ENCODE data around the gene WARS2. TPM values are rescaled to one million over a fixed set of nuclear protein-coding genes. Genes with fewer than 3 reads are reported as not detected.

WARS2 gene
- total RNA-seq = 16.3 TPM

DNA sequence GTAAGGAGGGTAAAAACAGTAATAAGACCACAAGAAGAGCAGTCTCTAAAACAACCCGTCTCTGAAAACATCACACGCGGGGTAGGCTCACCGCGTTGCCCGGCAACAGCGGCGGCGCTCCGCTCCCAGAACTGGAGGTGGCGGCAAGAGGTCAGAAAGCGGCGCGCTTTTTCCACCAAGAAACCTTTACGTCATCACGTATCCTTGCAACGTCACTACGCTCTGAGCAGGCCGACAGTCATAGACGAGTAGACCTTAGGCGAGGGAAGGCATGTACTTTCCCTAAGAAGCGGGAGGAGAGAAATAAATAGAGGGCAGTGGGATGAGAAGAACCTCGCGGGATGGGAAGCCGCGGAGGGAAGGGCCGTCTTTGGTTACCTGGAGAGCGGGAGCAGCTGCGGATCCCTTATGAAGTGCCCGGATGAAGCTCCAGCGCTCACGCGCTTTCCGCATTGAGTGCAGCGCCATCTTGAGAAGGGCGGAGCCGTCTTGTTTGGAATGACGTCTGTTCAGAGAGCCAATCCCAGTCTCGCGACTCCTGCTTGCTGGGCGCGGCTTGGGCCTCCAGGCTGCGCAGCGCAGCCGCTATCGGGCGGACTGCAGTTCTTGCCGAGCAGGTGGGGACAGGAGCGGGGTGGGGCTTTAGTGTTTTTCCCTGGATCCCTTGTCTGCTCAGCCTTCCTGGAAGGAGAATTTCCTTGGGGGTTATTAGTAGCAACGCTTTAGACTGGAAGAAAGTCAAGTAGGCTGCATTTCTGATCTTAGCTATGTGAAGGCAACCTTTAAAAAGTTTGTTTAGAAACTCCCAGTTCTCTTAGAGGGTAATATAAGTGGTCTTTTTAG, at the start of gene WARS2:
Gene WARS2, minus strand, starts transcription at position 477 of the 843 bp plus-strand sequence. Its CDS starts 9 bp downstream, at position 468.

DNA sequence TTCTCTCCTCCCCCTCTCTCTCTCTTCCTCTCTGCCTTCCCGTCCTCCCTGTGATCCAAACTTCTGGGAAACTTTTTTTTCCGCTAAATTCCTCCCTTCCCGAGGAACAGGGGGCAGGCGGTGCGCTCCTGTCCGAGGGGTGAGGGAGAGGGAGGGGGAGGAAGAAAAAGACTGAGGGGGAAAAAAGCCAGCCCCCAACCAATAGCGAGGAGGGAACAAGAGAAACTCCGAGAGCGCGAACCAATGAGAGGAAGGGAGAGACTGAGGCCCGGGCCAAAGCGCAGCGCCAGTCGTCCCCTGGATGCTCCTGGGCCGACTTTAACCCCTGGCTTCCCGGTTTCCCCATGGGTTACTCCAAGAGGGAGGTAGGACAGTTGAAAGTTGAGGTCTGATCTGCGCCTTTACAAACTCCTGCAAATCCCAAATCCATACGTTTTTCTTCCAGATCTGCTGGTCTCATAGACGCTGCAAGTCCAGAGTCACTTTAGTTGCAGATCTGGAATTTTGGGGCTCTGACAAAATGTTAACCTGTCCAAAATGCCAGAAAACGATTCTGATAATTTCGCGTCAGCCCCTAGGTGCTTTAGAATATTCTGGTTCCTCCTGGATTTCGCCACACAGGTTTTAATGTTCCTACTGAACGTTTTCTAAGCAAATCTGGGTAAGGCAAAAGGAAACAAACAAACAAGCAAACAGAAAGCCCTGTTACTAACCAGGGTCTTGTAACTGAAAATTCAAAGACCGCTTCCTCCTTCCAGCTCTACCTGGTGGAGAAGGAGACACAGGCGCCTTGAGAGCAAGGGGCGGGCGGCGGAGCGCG, 152.1 kb downstream of the WARS2 start, which contains the start of gene TBX15:
Gene TBX15, minus strand, starts transcription at position 158 of the 820 bp plus-strand sequence. CDS start 548 bp downstream, outside the sequence.

Small RNA genes within 50 kb of the gene (small RNA-seq; reads per million reads assigned to genes)
- not detected for gene AL139420.2 (ENCODE audit: low replicate concordance)

Other genes starting within 250 kb of the WARS2 start
- gene TBX15, start 152.3 kb downstream of the WARS2 start, total RNA-seq = 0.31 TPM
- not detected for gene HAO2, start 228.1 kb upstream of the WARS2 start, total RNA-seq